Kidney capillary endothelial cell (primary cell): Measurements from ENCODE around the gene WDR82.
A peak's percentile ranks its signal among the peaks of the same experiment; 100 is the strongest.

Experiments
- DNase-seq: peaks from one replicate; pipeline ENCODE4 v3.0.0-alpha.2; 2018; ENCODE audit warnings: low spot score

The WDR82 gene

GRCh38 chr3:52223449-52224408 is 54.7 kb downstream of the WDR82 start:
- DNase-seq: no peak

DNA sequence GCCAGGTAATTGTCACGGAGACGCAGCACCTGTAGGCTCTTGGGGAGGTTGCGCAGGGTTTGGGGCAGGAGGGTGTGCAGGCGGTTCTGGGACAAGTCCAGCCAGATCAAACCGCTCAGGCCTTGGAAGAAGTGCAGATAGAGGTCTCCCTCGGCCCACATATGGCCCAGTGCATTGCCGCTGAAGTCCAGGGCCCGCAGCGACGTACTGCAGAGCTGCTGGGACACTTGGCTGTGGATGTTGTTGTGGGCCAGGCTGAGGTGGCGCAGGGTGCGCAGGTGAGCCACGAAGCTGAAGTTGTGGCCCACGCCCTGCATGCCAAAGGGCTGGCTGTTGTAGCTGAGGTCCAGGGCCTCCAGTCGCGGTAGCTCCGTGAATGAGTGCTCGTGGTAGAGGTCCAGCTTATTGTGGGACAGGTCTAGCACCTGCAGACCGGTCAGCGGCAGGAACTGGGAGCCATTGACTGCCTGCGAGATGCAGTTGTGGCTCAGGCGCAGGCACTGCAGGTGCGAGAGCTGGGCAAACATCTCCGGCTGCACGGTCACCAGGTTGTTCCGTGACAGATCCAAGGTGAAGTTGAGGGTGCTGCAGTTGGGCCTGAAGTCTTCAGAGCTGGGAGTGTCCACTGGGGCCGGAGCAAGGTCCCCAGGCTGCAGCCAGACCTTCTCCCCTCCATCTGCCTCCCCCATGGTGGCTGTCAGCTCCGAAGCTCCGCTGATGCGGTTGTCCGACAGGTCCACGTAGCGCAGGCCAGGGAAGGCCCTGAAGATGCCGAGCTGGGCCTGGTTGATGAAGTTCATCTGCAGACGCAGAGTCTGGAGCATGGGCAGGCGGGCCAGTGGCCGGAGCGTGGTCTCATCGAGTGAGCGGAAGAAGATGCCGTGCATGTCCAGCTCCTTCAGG is 55.9 kb downstream of the WDR82 start:
- no peak for DNase-seq

DNA sequence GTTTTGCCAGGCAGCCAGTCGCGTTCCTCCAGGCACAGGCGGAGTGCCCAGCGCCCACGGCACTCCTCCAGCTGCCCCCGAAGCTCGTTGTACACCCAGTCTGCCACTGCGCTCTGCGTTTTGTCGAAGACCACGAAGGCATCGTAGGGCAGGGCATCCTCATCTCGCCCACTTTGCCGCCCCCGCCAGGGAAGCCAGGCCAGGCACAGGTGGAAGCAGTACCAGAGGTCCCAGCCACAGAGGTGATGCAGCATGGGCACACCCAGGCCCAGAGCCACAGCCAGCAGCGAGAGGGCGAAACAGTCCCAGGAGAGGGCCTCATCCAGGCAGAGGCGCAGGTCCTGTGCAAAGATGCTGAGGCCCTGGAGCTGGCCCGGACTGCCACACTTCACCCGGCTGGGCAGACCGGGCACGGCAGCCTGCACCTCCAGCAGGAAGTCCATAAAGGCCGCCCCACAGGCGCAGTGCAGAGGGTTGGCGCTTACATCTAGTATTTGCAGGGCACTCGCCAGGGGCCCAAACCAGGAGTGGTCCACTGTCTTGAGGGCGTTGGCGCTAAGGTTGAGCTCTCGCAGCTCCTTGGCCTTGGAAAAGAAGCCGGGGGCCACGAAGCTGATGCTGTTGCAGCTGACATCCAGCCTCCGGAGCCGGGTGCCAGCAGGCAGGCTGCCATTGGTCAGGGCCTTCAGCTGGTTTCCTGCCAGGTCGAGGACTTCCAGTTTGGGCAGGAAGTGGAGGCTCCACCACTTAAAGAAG is 56.7 kb downstream of the WDR82 start:
- DNase-seq: no peak

- DNase-seq: no peak
These were observed 57.3 kb downstream of the WDR82 start for GRCh38 chr3:52221141-52221562.

DNA sequence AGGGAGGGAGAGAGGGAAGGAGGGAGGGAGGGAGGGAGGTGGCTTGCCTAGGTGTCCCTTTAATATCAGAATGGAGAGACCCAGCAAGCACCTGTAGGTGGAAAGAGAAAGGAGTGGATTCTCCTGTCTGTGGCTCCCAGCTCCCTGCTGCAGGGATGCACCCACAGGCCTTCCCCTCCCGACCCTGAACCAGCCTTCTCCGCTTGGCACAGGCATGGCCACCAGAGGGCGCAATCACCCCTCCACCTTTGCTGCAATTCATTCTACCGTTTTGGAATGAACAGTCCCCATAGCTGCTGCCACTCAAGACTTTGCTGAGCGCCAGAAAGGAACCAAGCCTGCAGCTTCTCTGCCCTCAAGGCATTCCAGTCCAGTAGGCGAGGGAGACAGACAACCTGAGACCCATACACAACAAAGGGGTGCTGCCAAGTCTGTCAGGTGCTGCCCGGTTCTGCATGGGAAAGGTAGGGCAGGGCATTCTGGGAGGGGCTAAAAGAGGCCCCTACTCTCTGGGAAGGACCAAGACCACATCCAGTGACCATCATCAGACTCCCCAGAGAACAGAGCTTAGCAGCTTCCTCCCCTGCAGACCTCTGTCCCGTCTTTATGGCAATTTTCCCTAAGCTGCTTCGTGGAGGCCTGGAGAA is 57.9 kb downstream of the WDR82 start:
- peak; percentile 76 for DNase-seq

DNA sequence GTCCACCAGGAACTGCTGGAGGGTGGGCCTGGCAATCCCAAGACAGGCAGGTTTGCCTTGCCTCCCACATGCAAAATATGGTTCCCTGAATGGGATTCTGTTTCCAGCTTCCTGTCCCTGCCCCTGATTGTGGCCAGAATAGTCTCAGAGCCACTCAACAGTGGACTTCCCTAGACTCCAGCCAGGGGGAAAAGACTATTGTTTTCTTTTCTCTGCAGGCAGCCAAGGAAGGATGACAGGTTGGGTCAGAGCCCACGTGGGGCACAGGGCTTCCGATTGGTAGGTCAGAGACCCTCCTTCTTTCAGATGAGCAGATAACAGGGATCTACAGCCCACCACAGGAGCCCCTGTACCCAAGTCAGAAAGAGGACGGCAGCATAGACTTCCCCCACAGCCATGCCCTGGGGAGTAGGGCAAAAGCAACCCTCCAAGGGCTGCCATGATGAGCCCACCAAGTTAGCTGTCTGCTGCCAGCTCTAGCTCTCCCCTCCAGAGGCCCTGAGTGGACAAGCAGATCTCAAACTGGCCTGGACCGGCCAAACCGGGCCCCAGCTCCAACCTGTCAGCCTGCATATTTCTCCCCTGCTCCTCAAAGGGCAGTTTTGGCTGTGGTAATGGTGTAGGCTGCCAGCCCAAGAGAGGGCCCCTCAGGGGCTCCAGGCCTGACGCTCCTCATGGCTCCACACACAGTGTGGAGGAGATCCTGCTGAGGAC is 59.4 kb downstream of the WDR82 start:
- peak; percentile 92 for DNase-seq

- DNase-seq: no peak
These were observed 60.0 kb downstream of the WDR82 start for GRCh38 chr3:52218454-52218853.

DNA sequence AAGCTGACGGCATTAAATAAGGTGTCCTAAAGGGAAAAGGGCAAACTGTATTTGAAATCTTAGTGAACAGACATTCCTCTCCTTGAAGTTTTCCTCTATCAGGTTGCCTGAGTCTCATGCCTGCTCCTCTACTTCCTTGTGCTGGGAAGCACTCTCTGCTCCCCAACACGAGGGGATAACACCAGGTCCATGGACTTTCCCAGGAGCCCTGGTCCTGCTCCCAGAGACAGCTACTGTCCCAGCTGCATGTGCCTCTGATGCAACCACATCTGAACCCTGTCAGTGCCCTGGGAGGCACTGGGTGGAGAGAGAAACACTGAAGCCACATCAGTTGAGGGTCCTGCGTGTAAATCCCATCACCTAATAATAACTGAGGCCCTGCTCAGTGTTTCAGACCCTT is 60.4 kb downstream of the WDR82 start:
- no peak for DNase-seq

DNA sequence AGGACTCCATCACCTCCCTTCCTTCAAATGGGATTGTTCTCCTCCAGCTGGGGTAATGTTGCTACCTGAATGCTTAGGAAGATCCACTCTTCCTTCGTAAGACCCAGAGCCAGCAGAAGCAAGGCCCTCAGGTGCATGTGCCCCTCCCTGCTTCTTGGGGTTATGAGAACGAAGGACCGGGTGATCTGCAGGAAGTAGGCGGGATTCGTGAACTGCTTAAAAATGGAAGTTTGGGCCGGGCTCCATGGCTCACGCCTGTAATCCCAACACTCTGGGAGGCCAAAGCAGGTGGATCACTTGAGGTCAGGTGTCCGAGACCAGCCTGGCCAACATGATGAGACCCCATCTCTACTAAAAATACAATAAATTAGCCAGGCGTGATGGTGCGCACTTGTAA is 61.0 kb downstream of the WDR82 start:
- DNase-seq: no peak

DNA sequence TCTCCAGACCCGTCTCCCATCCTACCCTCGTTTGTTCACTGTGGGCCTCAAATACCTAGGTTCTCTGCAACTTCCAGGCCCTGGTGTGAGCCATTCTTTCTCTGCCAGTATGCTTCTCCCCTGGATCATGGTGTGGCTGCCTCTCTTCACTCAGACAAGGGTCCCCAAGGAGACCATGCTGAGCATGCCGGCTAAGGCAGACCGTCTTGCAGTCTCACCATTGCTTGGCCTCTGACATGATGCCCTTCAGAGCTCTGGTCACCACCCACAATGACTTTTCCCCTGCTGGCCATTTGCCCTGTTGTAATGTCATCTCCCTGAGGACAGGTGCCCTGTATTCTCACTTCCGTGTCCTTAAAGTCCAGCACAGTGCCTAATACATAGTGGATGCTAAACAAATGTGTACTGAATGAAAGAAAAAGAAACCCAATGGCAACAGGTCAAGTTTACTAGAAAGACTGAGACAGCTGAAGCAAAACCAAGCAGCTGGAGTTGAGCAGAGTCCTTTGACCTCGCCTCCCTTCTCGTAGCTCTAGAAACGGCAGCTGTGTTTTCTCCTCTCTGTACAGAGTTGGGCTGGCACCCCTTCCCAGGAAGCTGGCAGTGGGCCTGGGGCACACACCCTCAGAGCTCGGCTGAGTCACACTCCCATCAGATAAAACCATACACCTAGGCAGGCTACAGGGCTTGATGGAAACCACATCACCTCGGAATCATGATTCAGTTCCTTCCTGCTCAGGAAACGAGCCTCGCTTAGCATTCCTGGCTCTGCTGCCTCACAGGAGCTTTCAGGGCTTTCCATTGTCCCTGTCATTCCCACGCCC is 61.7 kb downstream of the WDR82 start:
- DNase-seq: peak; percentile 98

GRCh38 chr3:52215351-52215750 is 63.1 kb downstream of the WDR82 start:
- DNase-seq: no peak

GRCh38 chr3:52213901-52214300 is 64.5 kb downstream of the WDR82 start:
- no peak for DNase-seq

DNA sequence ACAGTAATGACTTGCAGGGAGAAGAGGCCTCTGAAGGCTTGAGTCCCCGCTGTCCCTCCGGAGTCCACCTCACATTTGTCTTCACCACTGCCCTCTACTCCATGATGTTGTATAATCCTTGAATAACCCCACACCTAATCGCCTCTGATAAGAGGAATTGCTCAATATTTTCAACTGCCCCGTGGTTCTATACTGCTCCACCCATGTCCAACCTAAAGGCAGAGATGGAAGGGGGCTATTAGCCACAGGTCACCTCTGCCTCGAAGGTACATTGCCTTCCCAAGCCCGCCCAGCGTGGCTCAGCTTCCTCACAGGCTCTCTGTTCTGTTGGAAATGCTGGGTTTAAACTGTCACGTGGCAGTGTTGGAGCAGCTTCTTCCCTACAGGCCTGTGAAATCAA is 65.4 kb downstream of the WDR82 start:
- DNase-seq: no peak

- no peak for DNase-seq
These were observed 67.1 kb downstream of the WDR82 start for GRCh38 chr3:52211268-52211891.

- no peak for DNase-seq
These were observed 67.9 kb downstream of the WDR82 start for GRCh38 chr3:52210550-52211046.

- no peak for DNase-seq
These were observed 68.4 kb downstream of the WDR82 start for GRCh38 chr3:52210037-52210436.

GRCh38 chr3:52208556-52208955 is 69.9 kb downstream of the WDR82 start:
- DNase-seq: no peak

GRCh38 chr3:52205727-52206372 is 72.6 kb downstream of the WDR82 start:
- DNase-seq: no peak
